ENCODE data around the gene BBC3. TPM values are rescaled to one million over a fixed set of nuclear protein-coding genes. Genes with fewer than 3 reads are reported as not detected.

Gene BBC3
- total RNA-seq, 1 donor from 2014 or later, result 17.1 TPM

DNA sequence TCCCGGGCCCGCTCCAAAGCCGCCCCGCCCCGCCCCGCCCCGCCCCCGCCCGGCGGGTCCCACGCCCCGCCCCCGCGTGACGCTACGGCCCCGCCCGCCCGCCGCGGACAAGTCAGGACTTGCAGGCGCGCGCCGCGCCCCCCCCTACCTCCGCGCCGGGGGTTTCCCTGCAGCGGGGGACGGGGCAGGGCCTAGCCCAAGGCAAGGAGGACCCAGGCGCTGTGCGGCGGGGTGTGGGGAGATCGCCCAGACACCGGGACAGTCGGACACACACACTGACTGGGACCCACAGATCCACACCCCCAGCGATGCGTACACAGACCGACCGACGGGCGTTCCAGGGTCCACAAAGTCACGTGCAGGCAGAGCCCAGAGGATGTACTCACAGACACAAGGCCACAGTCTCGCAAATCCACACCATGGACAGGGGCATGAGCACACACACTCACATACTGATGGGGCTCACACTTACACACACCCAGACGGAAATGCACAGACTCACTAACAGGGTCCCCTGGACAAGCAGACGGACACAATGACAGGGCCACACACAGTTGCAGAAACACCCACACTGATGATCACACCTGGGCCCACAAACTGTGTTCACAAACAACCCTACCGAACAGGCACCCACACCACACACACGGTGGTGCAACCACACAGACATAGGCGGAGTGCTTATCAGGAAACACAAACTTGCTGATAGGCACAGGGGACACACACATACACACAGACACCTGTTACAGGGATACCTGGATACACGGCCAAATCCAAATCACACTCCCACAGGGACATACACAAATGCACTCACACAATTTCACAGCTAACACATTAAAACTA is 436 bp upstream of the BBC3 start:
- no peak for DNase-seq (ENCODE audit: low read depth, low spot score)

DNA sequence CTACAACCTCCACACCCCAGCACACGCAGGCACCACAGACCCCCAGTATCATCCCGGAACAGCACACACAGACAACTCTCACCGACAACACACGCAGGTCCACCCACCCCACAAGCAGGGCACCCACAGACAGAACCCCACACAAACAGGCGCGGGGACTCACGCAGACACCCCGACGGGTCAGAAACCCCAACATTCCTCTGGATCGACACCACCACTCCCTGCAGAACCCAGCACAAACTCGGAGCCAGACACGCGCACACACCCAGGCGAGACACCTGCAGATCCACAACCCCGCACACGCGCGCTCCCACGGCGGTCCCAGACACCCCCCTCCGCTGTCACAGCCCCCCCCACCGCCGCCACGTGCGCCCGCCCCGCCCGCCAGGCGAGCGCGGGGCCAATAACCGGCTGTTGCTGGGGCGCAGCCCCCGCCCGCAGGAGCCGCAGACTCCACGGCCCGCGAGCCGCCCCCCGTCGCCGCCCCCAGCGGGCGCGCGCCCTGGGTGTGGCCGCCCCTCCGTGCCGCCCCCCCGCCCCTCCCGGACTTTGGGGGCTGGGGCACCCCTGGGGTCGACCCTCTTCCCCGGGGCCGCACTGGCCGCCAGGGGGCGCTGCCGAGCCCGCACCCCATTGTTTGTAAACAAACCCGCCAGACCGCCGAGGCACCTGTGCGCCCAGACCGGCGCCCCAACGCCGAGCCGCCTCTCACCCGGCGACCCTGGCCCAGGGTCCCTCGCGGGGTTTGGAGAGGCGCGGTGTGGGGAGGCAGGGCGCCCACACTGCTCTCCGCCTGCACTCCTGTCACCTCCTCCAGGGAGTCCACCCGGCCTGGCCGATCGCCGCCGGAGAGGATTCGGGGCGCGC is 712 bp downstream of the BBC3 start:
- no peak for DNase-seq (ENCODE audit: low read depth, low spot score)

DNA sequence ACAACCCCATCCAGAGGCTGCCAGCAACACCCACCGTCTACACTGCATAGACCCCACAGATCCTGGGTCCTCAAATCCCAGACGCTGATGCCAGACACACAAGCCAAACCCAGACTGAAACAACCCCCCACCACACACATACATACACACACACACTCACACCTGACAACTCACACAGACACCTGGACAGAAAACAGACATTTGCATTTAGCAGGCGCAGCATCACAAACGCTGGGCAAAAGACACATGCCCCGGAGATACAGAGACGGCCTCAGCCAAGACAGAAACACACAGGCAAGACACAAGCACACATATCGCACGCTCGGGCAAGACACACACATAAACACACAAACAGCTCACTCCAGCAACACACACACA is 1.3 kb downstream of the BBC3 start:
- DNase-seq (ENCODE audit: low read depth, low spot score), result no peak

DNA sequence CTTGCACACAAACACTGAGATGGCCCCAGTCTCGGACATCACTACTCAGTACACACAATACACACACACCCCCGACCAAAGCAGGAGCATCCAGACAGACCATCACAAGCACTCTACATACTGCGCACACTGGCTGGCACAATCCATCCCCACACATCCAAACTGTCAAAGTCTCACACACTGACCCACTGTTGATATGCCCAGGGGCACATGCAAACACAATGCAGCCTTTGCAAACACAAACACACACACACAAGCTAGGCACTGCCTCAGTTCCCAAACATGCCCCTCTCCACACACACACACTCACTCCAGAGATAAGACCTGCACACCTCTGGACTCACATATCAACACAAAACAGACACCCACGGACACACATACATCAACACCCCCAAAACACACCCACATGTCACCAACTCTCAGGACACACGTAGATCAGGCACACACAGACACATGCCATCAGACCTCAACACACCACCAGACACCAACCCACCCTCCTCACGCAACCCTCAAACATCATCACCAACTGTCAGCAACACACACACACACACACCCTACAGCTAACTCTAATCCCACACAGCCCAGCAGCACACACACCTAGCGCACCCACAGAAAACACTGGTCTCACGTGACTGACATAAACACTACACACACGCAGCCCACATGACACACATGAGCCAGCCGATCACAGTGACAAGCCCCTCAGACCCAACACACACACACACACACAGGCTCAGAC is 1.9 kb downstream of the BBC3 start:
- DNase-seq (ENCODE audit: low read depth, low spot score), result no peak

DNA sequence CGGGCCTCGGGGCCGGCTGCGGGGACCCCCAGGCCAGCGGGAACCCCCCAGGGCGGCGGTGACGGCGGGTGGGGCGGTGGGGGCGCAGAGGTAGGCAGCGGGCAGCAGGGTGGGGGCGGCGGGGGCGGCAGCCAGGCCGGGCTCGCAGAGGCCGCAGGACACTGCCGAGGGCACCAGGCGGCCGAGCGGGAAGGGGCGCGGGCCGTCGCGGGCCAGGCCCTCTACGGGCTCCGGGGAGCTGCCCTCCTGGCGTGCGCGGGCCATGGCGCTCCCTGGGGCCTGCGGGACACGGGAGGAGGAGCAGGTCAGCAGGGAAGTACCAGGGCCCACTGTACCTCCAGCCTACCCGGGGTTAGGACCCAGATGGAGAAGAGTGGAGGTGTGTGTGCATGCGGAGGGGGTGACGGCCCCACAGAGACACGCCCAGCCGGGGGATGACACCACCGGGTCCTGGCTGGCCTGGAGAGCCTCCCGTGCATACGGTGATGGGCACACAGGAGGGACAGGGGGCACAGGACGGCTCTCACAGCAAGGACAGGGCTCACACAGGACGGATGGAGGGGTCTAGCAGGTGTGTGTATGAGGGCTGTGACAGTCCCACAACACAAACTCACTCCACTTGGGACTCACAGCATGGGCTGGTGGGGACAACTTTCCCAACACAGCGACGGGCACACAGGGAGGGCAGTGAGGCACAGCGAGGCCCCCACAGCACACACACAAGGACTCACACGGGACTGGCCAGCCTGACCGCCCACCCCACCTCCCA is 2.6 kb downstream of the BBC3 start:
- DNase-seq (ENCODE audit: low read depth, low spot score), result no peak

DNA sequence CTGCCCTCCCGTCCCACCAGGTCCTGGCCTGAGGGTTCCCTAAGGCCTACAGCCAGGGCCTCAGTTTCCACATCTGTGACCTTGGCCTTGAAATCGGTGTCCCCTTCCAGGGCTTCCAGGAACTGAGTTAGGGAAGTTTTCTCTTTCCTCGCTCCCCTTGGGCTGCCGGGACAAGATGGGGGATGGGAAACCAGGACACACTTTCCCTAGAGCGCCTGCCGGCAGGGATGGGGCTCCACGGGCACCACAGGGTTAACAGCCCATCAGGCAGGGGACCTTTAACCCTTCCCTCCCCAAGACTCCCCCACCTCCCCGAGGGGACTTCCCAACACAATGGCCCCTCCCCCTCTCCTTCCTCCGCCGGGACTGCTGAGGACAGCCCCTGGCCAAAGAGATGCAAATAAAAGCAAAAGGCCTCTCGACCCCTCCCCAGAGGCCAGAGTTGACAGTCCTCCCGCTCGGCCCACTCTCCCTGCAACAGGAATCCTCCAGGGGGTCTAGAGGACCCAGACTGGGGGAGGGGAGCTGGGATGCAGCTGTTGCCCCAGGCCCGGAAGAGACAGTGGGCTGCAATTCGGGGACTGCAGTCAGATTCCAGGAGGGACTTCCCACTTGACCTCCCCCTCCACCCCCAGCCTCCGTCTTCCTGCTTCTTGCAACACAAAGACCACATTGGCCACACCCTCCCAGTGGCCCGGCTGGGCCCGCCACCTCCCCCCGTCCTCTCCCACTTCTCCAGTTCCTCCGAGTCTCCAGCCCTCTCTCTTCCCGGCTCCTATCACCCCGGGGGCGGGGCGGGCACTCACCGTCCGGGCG is 3.4 kb downstream of the BBC3 start:
- peak; percentile 86 for DNase-seq (ENCODE audit: low read depth, low spot score)

DNA sequence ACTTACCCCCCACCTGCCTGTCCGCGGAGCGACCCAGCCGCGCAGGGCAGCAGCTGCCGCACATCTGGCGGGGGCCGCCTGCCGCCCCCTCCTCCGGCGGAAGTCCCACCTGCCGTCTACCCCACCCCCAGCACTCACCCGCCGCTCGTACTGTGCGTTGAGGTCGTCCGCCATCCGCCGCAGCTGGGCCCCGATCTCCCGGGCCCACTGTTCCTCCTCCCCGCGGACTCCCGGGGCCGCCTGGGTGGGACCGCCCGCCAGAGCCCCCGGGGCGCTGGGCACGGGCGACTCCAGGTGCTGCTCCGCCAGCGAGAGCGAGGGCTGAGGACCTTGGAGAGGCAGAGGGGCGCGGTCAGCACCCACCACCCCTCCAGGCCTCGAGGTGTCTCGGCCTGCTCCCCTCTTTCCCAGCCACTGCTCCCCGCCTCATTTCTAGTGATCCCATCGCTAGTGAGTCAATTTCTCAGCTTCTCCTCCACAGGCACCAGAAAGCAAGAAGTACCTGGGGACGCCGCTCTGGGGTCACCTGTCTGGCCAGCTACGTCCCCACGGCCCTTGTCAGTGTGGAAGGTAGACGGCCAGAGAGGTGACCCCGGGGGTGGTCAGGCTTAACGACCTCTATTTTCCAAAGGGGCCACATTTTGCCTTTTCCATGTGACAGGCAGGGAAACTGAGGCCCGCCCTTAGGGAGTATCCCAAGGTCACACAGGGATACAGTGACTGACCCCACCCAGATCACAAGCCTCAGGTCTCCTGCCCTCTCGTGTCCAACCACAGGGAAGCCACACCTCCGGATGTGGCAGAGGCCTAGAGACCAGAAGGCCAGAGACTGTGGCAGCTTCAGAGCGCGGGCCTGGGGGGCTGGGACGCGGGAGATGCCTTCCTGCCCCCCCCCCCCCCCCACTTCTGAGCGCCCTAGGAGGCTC is 4.3 kb downstream of the BBC3 start:
- no peak for DNase-seq (ENCODE audit: low read depth, low spot score)

DNA sequence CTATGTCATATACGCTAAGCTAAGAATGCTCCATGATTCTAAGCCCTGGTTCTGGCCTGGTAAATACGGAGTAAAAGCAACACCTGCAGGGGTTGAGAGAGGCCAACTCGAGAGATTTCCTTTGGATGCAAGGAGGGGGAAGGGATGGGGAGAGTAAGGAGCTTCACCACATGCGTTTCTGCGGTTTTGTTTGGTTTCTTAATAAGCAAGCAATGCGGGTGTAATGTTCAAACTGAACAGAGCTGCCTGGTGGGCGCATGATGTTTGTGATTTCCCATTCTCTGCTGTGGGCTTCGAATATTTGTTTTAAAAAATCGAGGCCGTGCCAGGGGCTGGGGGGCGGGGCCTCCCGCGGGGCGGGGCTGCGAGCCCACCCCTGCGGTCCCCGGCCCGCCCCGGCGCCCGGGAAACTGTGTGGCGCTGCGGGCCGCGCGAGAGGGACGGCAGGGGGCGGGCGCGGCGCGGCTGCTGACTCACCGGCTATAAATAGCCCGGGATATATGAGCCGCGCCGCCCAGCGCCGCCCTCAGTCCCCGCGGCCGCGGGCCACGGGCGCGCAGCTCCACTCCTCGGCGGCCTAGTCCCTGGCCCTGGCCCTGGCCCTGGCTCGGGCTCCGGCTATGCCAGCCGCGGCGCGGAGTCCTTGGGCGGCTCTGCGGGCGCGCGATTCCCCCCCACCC is 5.1 kb downstream of the BBC3 start:
- DNase-seq (ENCODE audit: low read depth, low spot score), result no peak

DNA sequence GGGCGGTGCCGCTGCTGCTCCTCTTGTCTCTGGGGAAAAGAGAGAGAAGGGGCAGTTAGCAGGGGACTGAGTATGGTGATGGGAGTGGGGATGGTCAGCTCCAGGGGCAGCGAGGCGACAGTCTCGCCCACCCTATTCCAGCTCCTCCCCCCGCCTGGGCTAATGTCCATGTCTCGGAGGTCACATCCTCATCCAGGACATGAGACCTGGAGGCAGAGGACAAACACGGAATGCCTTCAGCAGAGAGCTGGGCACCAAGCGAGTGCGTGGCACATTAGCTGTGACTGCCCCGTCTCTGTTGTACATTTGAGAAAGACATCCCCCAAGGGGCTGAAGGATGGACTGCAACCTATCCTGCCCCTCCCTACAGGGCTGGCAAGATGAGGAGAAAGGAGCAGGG is 9.1 kb downstream of the BBC3 start:
- DNase-seq (ENCODE audit: low read depth, low spot score), result no peak

DNA sequence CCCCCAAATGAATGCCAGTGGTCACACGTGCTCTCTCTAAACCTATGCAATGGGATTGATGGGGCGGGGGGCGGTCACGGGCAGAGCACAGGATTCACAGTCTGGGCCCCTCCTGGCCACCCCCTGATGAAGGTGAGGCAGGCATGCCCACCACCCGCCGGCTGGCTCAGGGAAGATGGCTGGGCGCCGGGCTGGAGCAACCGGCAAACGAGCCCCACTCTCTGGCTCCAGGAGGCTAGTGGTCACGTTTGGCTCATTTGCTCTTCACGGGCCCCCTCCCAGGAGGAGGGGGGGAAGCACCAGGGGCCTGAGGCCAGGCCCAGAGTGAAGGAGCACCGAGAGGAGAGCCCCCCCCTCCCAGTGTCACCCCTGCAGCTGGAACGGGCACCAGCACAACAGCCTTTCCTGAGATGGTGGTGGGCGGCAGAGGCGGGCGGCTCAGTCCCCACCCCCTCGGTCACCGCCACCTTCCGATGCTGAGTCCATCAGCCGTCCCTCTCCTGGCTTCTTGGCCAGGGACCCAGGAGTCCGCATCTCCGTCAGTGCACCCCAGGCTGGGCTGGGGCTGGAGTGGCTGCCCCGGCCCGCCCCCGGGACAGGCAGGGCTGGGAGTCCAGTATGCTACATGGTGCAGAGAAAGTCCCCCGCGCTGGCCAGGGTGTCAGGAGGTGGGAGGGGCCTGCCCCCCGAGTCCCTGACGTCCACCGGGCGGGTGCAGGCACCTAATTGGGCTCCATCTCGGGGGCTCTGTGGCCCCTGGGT is 9.7 kb downstream of the BBC3 start:
- no peak for DNase-seq (ENCODE audit: low read depth, low spot score)

DNA sequence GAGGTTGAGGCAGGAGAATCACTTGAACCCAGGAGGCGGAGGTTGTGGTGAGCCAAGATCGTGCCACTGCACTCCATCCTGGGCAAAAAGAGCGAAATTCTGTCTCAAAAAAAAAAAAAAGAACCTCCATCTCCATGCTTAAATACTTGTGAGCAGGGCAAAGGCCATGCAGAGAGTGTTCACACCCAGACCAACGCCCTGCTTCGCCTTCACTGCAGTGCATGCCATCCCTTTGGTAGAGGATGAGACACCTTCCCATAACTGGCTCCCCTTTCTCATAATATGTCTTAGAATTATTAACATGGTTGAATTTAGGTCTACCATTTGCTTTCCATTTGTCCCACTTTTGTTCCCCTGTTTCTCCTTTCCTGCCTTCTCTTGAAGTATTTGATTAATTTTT is 15.4 kb downstream of the BBC3 start:
- DNase-seq (ENCODE audit: low read depth, low spot score), result no peak

DNA sequence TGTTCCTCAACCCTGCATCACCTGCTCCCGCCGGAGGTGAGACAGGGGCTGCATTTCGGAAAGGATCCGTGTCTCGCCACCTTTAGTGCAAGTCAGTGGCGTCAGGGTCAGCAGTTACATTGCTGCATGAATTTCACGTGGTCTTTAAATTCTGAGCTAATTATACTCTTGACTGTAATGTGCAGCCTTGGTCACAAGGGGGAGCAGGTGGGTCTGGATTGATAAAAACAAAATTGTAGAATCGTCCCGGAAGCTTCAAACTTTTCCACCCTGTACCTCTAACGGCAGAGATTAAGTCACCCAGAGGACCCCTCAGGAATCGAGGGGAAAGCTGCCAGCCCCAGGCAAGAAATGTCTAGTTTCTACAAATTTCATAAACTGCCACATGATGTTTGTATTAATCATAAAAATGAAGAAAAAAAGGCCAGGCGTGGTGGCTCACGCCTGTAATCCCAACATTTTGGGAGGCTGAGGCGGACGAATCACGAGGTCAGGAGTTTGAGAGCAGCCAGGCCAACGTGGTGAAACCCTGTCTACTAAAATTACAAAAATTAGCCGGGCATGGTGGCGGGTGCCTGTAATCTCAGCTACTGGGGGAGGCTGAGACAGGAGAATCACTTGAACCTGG is 20.2 kb downstream of the BBC3 start:
- no peak for DNase-seq (ENCODE audit: low read depth, low spot score)

DNA sequence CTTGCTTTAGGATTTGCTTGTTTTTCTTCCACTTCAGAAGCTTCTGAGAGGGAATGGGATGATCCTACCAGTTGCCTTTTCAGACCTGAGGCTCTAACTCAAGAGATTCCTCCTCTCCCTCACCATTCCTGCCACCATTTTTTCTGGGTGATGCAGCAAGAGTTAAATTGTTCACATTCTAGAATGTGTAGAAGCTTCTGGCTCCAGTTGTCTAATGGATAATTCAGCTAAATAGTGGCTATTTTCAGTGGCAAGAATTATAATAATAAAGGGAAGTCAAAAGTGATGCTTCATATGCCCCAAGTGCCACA is 20.9 kb downstream of the BBC3 start:
- no peak for DNase-seq (ENCODE audit: low read depth, low spot score)

DNA sequence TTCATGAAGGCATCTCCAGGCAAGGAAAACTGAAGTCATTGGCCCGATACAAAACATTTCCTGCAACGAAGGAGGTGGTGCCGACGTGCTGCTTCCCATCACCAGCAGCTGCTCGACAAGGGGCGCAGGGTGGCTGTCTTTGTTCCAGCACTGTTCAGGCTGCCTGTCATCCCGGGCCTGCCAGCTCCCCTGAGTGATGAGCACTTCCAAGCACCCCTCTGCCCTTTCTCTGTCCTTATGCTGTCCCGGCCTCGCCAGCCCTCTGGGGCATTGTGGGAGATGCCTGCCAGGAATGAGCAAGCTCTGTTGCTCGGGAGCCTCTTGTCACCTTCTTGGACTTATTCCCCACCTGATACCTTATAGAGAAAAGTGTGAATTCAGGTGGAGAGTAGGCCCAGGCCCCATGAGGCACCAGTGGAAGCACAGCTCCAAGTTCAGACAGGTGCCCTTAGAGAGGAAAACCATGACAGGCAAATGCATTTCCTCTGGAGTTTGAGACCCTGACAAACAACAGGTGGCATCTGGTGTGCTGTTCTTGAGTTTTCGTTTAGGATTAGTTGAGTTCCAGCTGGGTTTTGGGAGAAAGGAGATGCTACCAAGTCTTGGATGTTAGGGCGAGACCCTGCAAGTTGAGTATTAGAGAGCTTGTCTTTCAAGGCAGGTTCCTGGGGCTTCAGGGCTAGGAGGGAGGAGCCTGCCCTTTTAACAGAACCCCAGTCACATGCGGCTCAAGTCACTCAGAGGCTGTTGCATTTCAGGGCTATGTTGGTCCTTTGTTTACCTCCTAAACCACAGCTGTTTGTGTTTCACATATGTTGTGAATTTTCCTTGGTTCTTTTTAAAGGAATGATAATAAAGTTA is 21.4 kb downstream of the BBC3 start:
- no peak for DNase-seq (ENCODE audit: low read depth, low spot score)

DNA sequence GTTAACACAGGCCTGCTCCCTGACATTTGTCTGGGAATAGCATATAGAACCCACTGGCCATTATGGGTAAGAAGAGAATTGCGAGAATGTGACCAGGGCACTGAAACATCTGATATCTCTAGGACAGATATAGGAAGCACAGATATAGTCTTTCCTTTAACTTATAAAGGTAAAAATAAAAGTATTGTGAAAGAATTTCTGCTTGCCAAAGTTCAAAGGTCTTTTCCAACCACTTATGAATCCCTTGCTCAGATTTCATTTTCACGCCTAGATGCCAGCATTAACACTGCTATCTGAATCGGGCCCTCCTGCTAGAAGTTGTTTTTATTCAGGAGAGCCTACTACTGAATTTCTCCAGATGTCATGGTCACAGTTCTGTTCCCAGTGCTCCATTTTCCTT is 27.7 kb downstream of the BBC3 start:
- DNase-seq (ENCODE audit: low read depth, low spot score), result no peak

DNA sequence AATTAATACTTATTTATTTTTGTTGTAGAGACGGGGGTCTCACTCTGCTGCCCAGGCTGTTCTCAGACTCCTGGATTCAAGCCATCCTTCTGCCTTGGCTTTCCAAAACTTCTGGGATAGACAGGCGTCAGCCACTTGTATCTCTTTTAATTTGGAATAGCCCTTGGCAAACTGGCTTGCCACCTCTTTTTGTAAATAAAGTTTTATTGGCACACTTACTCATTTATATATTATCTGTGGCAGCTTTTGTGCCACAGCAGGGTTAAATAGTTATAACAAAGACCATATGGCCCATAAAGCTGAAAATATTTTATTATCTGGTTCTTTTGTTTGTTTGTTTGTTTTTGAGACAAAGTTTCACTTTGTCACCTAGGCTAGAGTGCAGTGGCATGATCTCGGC is 30.5 kb downstream of the BBC3 start:
- no peak for DNase-seq (ENCODE audit: low read depth, low spot score)

DNA sequence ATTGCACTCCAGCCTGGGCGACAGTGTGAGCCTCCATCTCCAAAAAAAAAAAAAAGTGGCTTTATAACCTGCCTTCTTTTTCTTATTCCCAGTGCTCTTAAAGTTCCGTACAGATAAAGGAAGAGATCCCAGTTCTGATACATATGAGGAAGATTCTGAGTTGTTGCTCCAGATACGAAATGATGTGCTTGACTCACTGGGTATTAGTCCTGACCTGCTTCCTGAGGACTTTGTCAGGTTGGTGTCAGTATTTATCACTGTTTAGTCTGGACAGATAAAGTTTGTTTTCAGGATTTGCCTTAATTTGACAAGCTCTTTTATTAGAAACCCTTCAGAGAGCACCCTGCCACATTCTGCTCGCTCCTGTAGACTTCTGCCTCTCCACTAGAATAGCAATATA is 33.9 kb downstream of the BBC3 start:
- no peak for DNase-seq (ENCODE audit: low read depth, low spot score)
